Activated CD8-positive, alpha-beta memory T cell treated with anti-CD3 and anti-CD28 coated beads for 48 hours (primary cell): ENCODE measurements around the gene PNCK.

Source experiments
- DNase-seq, 3 experiments: peaks; one replicate each; pipeline ENCODE4 v3.0.0-alpha.2; 2020; ENCODE audit warnings: low read depth in 2 of 3, low spot score in 2 of 3

PNCK gene

GRCh38 chrX:153631907-153632594 is 41.6 kb downstream of the PNCK start:
- no peak for DNase-seq

DNA sequence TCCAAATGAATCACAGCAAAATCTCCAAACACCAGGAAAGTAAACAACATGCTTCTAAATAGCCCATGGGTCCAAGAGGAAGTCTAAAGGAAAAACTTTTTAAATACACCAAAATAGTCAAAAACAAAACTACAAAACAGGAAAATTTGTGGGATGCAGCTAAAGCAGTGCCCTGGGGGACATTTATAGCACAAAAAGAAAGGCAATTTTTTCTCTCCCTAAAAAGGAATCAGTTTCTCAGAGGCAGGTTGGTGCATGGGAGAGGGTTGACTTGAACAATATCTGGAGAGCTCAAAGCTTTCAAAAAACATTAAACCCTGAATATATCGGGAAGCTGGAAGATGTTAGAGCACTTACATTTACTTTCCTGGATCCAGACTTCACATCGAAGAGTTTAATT is 42.3 kb downstream of the PNCK start:
- DNase-seq: no peak

DNA sequence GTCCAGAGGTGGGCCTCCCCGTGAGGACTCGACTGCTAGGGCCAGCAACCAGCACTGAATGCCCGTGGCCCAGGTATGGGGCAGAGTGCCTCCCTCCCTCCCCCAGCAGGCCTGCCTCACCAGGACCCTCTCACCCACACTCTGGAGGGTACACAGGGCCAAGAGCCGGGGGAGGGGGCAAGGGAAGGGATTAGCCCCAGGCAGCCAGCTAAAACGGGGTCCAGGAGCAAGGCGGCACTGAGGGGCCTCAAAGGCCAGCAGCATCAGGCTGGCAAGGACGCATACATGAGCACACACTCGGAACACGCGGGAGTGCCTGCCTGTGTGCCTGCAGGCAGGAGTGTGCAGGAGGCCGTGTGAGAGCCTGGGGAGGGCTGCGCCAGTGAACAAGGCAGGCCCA is 44.9 kb downstream of the PNCK start:
- no peak for DNase-seq

DNA sequence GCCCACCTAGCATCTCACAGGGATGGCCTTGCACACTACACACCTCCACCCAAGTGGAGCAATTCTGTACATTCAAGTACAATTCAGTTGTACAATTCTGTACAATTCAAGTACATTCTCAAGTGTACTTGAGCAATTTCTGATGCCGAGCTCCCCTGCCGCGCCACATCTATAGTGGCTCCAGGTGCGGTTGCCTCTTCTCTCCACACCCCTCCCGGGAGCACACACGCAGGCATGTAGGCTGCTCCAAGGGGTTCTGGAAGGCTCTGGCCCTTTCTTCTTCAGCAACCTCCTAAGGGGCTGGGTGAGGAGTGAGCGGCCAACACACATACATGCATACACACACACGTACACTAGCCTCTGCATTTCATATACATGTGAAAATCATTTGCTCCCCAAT is 45.5 kb downstream of the PNCK start:
- no peak for DNase-seq

DNA sequence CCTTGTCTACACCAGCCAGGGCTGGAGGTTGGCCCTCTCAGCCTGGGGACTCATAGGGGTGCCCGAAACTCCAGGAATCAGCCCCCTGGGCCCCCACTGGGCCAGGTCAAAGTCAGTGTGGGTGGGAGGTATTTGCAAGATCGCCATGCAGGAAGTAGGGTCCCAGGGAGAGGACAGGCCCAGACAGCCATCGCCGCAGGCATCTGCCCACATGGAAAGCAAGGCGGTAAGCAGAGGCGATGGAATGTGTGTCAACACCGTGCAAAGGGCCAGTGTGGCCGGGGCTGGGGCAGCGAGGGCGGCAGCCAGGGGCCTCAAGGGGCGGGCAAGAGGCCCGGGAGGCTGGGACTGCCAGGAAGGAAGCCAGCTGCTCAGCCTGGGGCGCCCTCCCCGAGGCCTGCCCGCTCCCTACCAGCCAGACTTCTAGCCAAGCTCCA is 45.9 kb downstream of the PNCK start:
- no peak for DNase-seq

- DNase-seq: no peak
These were observed 46.5 kb downstream of the PNCK start for GRCh38 chrX:153626863-153627674.

- DNase-seq: no peak
These were observed 47.5 kb downstream of the PNCK start for GRCh38 chrX:153626025-153626633.

GRCh38 chrX:153625271-153626024 is 48.2 kb downstream of the PNCK start:
- no peak for DNase-seq

- no peak for DNase-seq
These were observed 49.2 kb downstream of the PNCK start for GRCh38 chrX:153624196-153625091.

- DNase-seq: no peak
These were observed 50.1 kb downstream of the PNCK start for GRCh38 chrX:153623310-153624029.

DNA sequence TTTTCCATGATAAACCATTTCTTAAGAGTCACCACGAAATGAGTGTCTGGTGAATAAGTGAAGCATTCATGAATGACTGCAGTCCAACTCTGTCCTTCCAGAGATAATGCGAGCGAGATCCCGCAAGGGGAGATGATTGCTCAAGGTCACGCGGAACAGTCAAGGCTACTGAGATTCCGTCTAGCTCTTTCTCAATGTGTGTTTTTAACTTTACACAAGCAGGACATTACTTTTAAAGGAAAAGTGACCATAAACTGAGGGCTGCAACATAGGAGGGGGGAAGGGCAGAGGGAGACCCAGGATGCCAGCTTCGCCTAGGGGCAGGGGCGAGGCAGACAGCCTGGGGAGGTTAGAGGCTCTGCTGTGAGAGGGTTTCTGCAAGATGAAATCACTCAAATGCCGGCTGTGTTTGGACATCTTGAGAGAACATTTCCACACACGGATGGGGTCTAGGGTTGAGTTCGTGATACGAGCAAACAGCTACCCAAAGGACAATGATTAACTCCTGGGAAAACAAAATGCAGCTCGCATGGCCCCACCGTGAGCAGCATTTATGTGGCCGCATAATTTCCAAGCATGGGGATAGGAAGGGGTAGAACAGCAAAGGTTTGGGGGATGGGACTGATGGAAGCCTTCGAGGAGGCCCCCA is 50.8 kb downstream of the PNCK start:
- DNase-seq: no peak

DNA sequence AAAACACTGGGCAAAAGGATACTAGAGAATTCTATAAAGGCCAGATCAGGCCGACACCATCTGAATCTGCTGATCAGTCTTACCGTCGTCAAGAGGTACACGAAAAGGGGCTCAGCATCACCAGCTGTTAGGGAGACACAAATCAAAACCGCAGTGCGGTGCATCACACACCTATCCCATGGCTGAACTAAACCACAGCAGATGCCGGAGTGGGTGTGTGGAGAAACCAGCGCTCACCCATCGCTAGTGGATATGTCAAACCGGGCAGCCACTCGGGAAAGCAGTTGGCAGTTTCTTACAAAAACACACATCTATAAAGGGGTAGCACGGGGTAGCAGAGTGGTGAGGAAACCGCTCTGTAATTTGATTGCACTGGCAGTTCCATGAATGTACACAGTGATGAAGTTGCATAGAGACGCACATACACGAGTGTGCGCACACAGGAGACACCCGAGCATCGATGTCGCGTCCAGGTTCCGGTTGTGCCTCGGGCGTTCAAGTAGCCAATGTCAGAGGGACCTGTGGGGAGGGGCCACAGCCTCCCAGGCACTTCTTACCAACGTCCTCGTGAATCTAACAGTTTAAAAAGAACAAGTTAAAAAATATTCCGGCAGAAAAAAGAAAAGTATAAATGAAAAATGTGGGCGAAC is 51.5 kb downstream of the PNCK start:
- DNase-seq: no peak

- no peak for DNase-seq
These were observed 53.0 kb downstream of the PNCK start for GRCh38 chrX:153620576-153620975.
